ENCODE measurements around the gene GNLY. TPM values are rescaled to one million over a fixed set of nuclear protein-coding genes. Genes with fewer than 3 reads are reported as not detected.
A peak's percentile ranks its signal among the peaks of the same experiment; 100 is the strongest.
"Not testable (repeated sequence)": the region's sequence is repeated elsewhere in the genome, so short reads cannot be mapped to it uniquely, and the experiment has no call there.

The GNLY gene
- total RNA-seq, 1 experiment from 2014 or later = not detected

GRCh38 chr2:85706599-85707296, 12.6 kb downstream of the GNLY start:
- no peak for DNase-seq (ENCODE audit: extremely low read depth, low read depth)

DNA sequence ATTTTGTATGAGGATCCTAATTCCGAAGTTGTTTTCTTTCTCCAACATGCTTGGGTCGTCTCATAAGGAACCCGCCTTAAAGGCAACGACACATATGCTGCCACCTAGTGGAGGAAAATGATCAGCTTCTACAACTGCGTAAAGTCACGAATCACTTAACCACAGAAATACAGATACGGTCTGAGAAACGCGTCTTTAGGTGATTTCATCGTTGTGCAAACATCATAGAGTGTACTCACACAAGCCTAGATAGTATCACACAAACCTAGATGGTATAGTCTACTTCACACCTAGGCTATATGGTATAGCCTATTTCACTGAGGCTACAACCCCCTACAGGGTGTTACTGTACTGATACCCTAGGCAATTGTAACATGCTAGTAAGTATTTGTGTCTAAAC, 13.1 kb downstream of the GNLY start:
- DNase-seq (ENCODE audit: extremely low read depth, low read depth) = peak; percentile 81

GRCh38 chr2:85708641-85709040, 14.5 kb downstream of the GNLY start:
- DNase-seq (ENCODE audit: extremely low read depth, low read depth) = no peak

DNA sequence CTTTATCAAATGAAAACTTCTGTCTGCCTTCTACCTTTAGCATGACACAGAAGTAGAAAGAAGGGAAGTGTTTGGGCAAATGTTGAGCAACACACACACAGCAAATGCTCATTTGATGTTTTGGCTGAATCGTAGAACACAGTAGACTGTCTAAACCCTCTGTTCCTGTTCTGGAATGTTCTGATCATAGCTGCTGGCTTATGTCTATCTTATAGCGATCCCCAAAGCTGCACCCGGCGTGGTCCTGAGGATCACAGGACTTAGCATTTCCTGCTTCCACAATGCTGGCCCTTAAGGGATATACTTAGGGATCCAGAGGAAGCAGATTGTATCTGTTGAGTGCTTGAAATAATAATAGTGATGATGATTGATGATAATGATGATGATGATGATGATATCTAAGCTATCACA, 15.2 kb downstream of the GNLY start:
- no peak for DNase-seq (ENCODE audit: extremely low read depth, low read depth)

DNA sequence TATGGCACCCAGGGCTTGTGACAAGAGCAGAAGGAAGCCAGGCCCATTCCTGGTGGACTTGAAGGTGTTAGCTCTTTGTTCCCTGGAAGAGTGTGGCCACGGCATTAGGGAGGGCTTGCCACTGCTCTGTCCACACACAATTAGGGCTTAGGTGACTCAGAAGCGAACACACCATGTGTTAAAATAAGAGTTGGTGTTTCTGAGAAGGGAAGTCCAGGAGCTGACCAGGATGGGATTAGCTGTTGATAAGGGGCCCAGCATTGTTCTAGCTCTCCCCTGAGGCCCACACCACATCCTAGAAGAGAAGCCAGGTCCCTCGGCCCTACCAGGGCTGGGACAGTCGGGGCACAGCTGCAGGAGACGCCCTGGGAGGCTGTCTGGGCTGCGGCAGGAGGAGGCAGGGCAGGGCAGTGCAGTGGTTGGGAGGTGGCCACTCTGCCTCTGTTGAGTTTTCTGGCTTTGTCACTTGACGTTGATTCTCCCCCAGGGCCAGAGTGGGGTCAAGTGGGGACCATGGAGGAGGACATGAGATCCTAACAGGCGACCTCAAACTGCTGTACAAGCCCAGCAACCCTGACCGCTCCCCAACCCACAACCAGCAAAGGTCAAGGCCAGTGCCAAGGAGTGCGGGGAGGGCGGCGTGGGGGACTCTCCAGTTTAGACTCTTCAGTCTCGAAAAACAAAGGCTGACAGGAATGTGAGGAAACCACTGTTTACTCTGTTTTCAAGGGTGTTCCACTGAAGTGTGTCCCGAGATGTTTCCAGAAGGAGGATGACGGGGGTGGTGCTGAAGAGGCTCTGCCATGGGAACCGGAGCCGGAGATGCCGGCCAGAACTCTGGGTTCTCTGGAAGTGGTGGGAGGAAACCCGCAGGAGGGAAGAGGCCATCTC, 16.8 kb downstream of the GNLY start:
- no peak for DNase-seq (ENCODE audit: extremely low read depth, low read depth)

DNA sequence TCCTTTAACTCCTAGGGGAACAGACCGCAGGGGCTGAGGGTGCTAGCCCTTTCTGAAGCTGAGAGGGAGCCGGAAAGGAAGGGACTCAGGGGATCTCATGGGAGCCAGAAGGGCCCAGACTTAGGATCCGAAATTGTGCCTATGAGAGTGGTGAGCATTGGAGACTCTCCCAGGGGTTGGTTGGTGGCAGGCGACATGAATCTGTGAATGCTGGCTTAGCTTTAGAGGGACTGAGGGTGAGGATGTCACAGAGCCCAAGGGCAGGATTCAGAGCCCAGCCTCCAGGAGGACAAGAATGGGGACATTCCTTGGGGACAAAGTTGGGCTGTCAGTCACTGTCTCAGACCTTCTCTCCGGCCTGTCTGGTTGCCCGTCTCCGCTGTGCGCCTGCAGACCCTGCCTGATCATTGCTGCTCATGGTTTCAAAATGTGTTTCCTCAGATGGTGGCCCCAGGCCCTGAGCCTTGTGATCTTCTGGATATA, 17.5 kb downstream of the GNLY start:
- no peak for DNase-seq (ENCODE audit: extremely low read depth, low read depth)

GRCh38 chr2:85712336-85712735, 18.2 kb downstream of the GNLY start:
- DNase-seq (ENCODE audit: extremely low read depth, low read depth) = no peak

DNA sequence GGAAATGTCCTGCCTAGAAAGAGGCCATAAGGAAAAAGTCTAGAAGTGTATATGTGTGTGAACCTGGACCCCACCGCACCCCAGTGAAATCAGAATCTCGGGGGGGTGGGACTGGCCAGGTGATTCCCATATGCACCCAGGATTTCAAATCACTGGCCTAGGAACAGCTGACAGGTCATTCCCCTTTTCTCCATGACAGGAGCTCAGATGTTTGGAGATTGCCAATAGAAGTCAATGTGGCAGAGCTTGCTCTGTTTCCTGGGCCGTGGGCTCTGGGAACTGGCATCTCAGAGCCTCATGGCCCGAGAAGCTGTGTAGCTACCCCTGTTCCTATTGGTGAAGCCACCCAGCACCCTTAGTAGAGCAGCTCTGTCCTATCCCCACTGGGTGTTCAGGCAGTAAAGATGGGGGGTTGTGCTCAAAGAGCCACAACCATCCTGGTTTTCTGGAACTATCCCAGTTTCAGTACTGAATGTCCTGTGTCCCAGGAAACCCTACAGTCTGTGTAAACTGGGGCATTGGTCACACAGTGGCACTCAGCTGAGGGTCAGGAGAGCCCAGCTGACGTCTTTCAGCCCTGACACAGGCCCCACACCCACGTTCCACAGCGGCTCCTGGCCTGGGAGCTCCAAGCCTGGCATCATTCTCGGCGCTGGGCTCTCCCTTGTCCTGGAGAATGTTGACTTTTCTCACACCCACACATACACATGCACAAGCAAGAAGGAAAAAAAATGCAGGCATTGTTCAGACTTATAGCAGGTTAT, 18.9 kb downstream of the GNLY start:
- DNase-seq (ENCODE audit: extremely low read depth, low read depth) = no peak

- no peak for DNase-seq (ENCODE audit: extremely low read depth, low read depth)
These were observed 19.7 kb downstream of the GNLY start for GRCh38 chr2:85713836-85714235.

GRCh38 chr2:85714421-85714820, 20.3 kb downstream of the GNLY start:
- DNase-seq (ENCODE audit: extremely low read depth, low read depth) = not testable (repeated sequence)

DNA sequence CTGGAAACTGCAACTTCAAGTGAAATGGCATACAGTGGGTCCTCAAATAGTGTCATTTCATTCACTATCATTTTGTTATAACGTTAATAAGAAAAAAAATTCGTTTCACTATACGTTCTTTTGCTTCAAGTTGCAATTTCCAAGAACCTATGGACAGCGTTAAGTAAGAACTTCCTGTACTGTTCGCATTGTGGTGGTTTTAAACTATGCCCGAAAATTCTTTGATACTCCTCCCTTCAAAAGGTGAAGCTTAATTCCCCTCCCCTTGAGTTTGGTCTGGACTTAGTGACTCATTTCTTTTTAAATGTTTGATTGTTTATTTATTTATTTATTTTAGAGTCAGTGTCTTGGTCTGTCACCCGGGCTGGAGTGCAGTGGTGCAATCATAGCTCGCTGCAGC, 20.7 kb downstream of the GNLY start:
- no peak for DNase-seq (ENCODE audit: extremely low read depth, low read depth)

DNA sequence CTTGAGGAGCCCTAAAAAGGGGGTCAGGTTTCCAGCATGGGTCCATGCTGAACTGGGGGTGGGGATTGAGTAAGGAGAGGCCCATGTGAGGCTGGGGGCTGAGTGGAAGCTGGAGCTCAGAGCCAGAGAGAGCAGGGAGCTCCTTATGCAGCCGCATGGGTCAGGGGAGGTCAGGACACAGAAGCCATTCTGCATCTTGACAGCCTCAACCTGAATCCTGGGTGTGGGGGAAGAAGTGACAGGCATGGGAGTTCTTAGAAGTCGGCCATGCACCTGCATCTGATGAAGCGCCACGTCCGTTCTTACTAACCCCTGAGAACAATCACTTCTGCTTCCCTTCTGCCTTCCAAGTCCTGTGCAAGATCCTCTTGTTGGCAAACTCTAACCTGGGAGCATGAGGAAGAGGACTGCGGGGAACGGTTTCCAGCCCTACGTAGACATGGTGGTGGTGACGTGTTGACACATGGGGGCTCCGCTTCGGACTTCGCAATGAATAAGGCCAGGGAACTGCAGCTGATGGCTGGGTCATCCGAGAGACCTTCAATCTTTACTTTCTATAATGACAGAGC, 22.3 kb downstream of the GNLY start:
- no peak for DNase-seq (ENCODE audit: extremely low read depth, low read depth)

- no peak for DNase-seq (ENCODE audit: extremely low read depth, low read depth)
These were observed 23.3 kb downstream of the GNLY start for GRCh38 chr2:85717308-85718008.

- no peak for DNase-seq (ENCODE audit: extremely low read depth, low read depth)
These were observed 23.8 kb downstream of the GNLY start for GRCh38 chr2:85718009-85718391.

DNA sequence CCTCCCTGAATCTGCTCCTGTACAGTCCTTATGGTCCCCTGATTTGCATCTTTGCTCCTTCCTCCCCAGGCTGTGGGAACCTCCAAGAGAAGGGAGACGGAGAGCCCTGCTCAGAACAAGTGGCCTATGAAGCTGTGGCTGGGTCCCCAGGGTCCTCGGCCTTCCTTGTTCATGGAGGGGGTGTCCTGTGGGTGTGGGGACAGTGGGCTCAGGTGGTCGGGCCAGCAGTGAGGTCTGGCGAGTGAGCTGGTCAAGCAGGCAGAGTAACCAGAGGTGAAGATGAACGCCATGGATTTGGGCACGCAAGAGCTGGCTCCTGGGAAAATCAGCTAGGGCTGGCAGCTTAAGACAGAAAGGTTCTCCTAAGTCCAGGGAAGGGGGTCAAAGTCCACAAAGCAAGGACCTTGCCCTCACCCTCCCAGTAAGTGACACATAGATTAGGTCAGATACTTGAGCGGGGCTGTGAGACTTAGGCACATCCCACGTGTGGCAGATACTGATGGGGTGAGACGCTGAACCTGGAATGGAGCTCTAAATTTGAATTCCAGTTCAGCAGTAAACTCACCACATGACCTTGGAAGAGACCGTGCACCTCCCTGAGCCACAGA, 24.8 kb downstream of the GNLY start:
- no peak for DNase-seq (ENCODE audit: extremely low read depth, low read depth)

DNA sequence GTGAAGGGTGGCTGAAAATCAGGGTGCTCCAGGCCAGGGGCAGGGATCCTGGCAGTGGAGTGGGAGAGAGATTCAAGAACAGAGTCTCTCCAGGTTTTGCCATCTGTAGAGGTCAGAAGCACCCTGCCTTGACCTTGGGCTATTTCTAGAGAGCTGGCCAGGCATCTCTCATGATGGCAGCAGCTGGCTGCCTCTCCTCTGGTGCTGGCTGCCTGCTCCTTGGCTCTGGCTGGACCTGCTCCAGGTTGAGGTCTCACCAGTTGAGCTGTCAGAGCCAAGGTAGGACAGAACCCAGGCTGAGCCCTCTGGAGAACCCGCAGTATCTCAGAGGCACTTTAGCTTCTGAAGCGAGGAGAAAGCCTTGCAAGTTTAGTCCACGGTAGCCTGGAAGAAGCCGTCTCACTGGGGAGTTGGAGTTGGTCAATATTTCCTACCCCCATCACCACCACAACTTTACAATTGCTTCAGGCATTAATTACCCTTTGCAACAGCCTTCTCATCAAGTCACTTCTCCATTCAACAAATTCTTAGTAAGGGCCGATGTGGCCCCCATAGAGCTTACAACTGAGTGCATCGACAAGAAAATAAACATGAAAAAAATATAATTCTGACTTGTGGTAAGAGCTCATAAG, 25.6 kb downstream of the GNLY start:
- no peak for DNase-seq (ENCODE audit: extremely low read depth, low read depth)

DNA sequence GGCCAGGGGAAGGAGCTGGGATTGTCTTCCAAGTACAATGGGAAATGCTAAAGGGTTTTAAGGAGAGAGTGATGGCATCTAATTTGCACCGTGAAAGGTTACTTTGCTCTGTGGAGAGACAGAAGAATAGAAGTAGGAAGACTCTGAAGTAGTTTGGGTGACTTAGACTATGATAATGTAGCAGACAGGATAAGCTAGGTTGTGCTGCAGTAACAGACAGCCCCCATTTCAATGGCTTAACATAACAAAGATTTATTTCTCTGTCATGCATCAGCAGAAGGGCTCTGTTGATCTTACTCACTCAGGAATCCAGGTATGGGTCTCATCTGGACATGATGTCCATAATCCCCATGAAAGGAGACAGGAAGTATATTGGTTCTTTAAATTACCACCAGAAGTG, 26.4 kb downstream of the GNLY start:
- DNase-seq (ENCODE audit: extremely low read depth, low read depth) = no peak

- no peak for DNase-seq (ENCODE audit: extremely low read depth, low read depth)
These were observed 27.5 kb downstream of the GNLY start for GRCh38 chr2:85721641-85722040.

DNA sequence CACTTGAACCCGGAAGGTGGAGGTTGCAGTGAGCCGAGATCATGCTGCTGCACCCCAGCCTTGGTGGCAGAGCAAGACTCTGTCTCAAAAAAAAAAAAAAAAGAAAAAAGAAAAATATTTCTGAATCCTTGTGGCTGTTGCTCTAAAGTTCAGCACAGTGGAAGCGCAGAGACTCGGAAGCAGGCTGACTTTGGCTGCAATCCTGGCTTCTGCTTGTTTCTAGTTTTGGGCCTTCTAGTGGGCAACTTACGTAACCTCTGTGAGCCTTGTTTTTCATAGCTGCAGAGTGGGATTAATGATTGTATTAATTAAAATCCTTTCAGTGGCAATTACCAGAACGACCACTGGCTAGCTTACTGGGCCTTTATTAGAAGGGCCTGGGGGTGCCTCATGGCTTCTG, 28.4 kb downstream of the GNLY start:
- no peak for DNase-seq (ENCODE audit: extremely low read depth, low read depth)
